A673 (cell line): ENCODE results near the gene H19. TPM values are rescaled to one million over a fixed set of nuclear protein-coding genes. Genes with fewer than 3 reads are reported as not detected.

Experiments
- BruUV-seq: library from RNA; stranded (reverse); fragments of 400-500 nt; replicated peaks from 2 replicates; lab custom pipeline; 2021; lab: Mats Ljungman, UMichigan
- CTCF ChIA-PET: fragments of 300-600 bp; sonication (Branson Sonifier 250); formaldehyde crosslinking; loops from one replicate; lab custom pipeline; 2022; ENCODE audit warnings: antibody characterized with exemption; lab: Charles Lee
- POLR2A ChIA-PET: fragments of 300-600 bp; sonication (Branson Sonifier 250); formaldehyde crosslinking; loops from one replicate; lab custom pipeline; 2022; ENCODE audit warnings: antibody characterized with exemption; ENCODE audit not compliant: low non-redundant PET; lab: Charles Lee
- DNase-seq: peaks from one replicate; pipeline ENCODE4 v3.0.0-alpha.2; 2015; ENCODE audit warnings: low spot score
- H3K27ac ChIP-seq: fragments of 200-600 bp; sonication (generic); 2 replicates; pipeline ENCODE4 v1.5.1; 2016; ENCODE audit warnings: mixed run types, low read depth, mild to moderate bottlenecking, mixed read lengths, antibody characterized with exemption, low read length; ENCODE audit not compliant: poor library complexity, severe bottlenecking
- H3K27me3 ChIP-seq: fragments of 200-600 bp; sonication (generic); replicated peaks from 2 replicates; pipeline ENCODE4 v1.6.1; 2017; ENCODE audit warnings: mixed run types, low read depth, mild to moderate bottlenecking, mixed read lengths, antibody characterized with exemption, low read length; ENCODE audit not compliant: insufficient read depth, poor library complexity
- H3K36me3 ChIP-seq: fragments of 200-600 bp; sonication (generic); 2 replicates; pipeline ENCODE4 v1.6.1; 2016; ENCODE audit warnings: mixed run types, mild to moderate bottlenecking, mixed read lengths, antibody characterized with exemption, low read length; ENCODE audit not compliant: insufficient read depth, poor library complexity, severe bottlenecking
- H3K4me1 ChIP-seq: fragments of 200-600 bp; sonication (generic); 2 replicates; pipeline ENCODE4 v1.6.1; 2017; ENCODE audit warnings: mixed run types, mild to moderate bottlenecking, mixed read lengths, antibody characterized with exemption, low read length; ENCODE audit not compliant: insufficient read depth, poor library complexity, severe bottlenecking
- H3K4me3 ChIP-seq: fragments of 200-600 bp; sonication (generic); 2 replicates; pipeline ENCODE4 v1.5.1; 2016; ENCODE audit warnings: low read depth, mixed run types, mild to moderate bottlenecking, mixed read lengths, low read length; ENCODE audit not compliant: poor library complexity, severe bottlenecking
- H3K9me3 ChIP-seq: fragments of 200-600 bp; sonication (generic); 2 replicates; pipeline ENCODE4 v1.6.1; 2016; ENCODE audit warnings: mixed run types, low read depth, mild to moderate bottlenecking, mixed read lengths, antibody characterized with exemption, low read length; ENCODE audit not compliant: poor library complexity, severe bottlenecking
- CTCF ChIP-seq: fragments of 300-800, 200-600 bp; sonication (generic); conservative IDR thresholded peaks from 2 replicates; pipeline ENCODE4 v1.5.1; 2017; ENCODE audit warnings: low read depth, mild to moderate bottlenecking, antibody characterized with exemption, low read length, moderate library complexity, mixed read lengths
- EZH2 ChIP-seq: fragments of 200-600 bp; sonication (generic); IDR thresholded peaks from 2 replicates; pipeline ENCODE4 v1.6.1; 2017; ENCODE audit warnings: borderline replicate concordance, low read depth, mild to moderate bottlenecking, mixed read lengths, antibody characterized with exemption, low read length; ENCODE audit not compliant: poor library complexity, severe bottlenecking
- intact Hi-C: fragments of 100-400 bp; cut with micrococcal nuclease; formaldehyde crosslinking; loops from one replicate; pipeline ENCODE4 v1.10.0; 2022; ENCODE audit not compliant: unreplicated experiment
- total RNA-seq: library from RNA; stranded (reverse); gene quantifications from 2 replicates; pipeline ENCODE4 v1.2.3, GENCODE V29; 2021

The H19 gene
- total RNA-seq, 1 experiment from 2014 or later: not detected

- Histone ChIP-seq H3K4me3 (no peak overlapping the region), H3K9me3 (no peaks in the 10 kb centered on the region), H3K4me1 (no peaks in the 10 kb centered on the region), H3K36me3 (no peaks in the 10 kb centered on the region), H3K27me3 (no peaks in the 10 kb centered on the region), H3K27ac (no peak overlapping the region)
- CTCF ChIA-PET: interaction anchor here (0.6 kb wide), 1 partner anchor 307 kb away, joined by 5 read pairs; no protein-coding TSS in a partner anchor
- intact Hi-C loops: no loop called here
- POLR2A ChIA-PET: no interaction called here
- DNase-seq: no peak
- no peak for TF ChIP-seq EZH2
- no peak for TF ChIP-seq CTCF
- no TSS peak for BruUV-seq
These were observed 37.9 kb downstream of the H19 start for GRCh38 chr11:1959786-1960185.

- no peak overlapping the region for H3K4me3 ChIP-seq
- no peaks in the 10 kb centered on the region for H3K4me1 ChIP-seq
- no peaks in the 10 kb centered on the region for H3K27me3 ChIP-seq
- TF ChIP-seq CTCF (no peak), EZH2 (no peak)
- no peaks in the 10 kb centered on the region for H3K36me3 ChIP-seq
- ChIA-PET POLR2A (no interaction called here), CTCF (no interaction called here)
- no peak overlapping the region for H3K27ac ChIP-seq
- intact Hi-C loops: no loop called here
- no TSS peak for BruUV-seq
- H3K9me3 ChIP-seq: no peaks in the 10 kb centered on the region
- no peak for DNase-seq
These were observed 39.3 kb downstream of the H19 start for GRCh38 chr11:1958367-1958766.

- Histone ChIP-seq H3K27ac (no peak overlapping the region), H3K4me1 (no peaks in the 10 kb centered on the region), H3K4me3 (no peak overlapping the region), H3K9me3 (no peaks in the 10 kb centered on the region), H3K36me3 (no peaks in the 10 kb centered on the region), H3K27me3 (no peaks in the 10 kb centered on the region)
- TF ChIP-seq CTCF (no peak), EZH2 (no peak)
- POLR2A ChIA-PET: no interaction called here
- CTCF ChIA-PET: no interaction called here
- no peak for DNase-seq
- intact Hi-C loops: no loop called here
- BruUV-seq: no TSS peak
These were observed 44.0 kb downstream of the H19 start for GRCh38 chr11:1953489-1954266.
